NCI-H2196 treated with DMSO at 0.1 percent for 48 hours (cell line): ENCODE data around the gene FAM13C.
A peak's percentile ranks its signal among the peaks of the same experiment; 100 is the strongest.

Experiments
- DNase-seq: peaks from one replicate; lab custom pipeline; 2025; ENCODE audit not compliant: unreplicated experiment; lab: John Stamatoyannopoulos, UW

Gene FAM13C

DNA sequence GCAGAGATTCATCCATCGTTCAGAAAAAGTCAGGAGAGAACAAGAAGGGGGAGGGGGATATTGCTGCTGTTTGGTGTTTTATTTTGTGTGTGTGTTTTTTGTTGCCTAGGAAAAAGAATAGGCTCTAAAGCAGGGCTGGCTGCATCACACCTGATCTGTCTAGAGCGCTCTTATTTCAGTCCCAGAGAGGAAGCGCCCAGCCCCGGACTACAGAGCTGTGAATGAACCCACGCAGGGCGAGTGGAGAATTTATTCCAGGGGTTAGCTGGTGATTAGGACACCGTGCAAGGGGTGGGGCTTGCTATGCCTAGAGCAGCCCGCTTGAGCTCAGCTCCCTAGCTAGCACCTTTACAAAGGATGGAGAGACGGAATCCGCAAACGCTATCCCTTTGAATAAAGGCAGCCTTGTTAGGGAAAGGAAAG lies 621 bp upstream of the FAM13C start:
- DNase-seq: peak; percentile 18

DNA sequence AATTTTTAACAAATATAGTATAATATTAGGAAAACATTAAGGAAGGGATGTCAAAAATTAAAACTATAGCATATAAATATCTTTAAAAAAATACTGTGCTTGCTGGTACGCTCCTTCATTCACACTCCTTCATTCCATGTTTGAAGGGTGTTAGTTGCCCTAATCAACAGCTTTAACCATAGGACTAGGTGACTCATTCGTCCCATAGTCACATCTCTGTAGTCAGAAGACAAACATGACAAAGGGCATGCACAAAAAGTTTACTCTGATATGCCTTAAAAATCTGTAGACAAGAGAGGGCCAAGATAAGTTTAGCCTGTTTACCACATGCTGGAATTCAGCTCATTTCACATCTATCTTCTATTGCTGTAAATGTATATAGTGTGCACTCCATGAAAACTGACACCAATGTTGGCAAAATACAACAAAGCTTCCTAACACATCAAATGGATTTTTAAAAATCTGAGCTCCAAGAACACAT lies 646 bp downstream of the FAM13C start:
- no peak for DNase-seq

GRCh38 chr10:59360605-59361405 lies 1.5 kb downstream of the FAM13C start:
- no peak for DNase-seq

- no peak for DNase-seq
These were observed 3.8 kb downstream of the FAM13C start for GRCh38 chr10:59358576-59358975.

DNA sequence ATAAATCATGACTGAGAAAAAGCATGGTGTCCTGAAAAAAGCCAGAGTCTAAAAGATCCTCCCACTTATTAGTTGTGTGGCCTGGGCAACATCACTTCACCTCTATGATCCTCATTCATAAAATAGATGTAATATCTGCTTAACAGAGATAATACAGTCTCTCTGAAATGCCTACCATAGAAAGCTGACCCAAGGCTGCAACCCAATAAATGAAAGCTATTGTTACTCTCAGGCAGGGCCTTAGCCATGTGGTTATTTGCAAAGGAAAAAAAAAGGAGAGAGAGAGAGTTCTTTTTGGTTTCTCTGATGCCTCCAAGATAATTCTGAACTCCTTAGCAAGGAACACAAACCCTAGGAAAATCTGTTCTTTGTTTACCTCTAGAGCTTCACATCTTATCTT lies 7.9 kb downstream of the FAM13C start:
- DNase-seq: no peak

DNA sequence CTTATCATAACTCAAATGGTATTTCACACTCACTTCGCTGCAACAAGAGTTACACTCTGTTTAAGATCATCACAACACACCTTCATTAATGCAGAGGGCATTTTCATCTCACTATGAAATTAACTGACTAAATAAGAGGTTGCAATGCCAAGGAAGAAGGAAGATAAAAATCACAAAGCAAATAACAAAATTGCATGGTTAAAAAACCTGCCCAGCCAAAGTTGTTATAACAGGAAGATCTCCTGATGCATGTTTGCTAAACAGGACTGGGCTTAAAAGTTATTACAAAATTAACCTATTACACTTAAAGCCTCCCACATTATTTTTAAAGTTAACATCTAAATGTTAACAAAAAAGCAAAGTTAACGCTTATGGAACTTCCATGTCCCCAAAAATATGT lies 11.8 kb downstream of the FAM13C start:
- DNase-seq: no peak

GRCh38 chr10:59346321-59346720 lies 16.0 kb downstream of the FAM13C start:
- DNase-seq: no peak

DNA sequence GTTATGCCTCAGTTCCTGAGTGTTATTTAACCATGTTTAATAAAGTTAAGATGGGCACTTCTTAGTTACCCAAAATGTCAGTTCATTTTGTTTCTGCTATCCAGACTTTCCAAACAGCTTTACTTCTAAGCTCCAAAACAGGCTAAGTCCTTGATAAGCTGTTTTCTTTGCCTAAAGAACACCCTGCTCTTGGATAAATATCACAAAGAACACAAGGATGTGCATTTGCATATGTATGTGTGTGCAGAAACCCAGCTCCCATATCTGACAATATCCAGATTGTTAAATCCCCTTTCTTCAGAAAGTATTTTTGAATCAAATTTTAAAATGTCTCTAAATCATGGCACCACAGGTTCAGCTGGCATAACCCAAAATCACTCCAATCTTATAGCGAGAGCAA lies 19.6 kb downstream of the FAM13C start:
- no peak for DNase-seq

DNA sequence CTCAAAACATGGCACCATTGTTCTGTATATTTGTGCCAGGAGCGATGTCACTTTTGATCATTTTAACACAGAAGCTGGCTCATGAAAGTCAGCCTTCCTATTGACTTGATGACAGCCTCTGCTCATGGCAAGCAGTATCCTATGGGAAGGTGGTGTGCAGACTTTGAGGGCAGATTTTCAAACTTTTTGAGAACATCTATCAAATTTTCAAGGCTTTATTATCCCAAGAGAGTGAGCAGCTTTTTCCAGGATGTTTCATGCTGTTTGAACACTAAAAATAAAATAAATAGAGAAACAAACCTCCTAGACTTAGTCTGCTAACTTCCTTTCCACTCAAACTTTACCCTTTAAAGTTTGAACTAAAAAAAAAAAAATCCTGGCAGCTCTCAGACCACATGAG lies 20.3 kb downstream of the FAM13C start:
- no peak for DNase-seq

GRCh38 chr10:59340285-59340684 lies 22.1 kb downstream of the FAM13C start:
- no peak for DNase-seq

- DNase-seq: no peak
These were observed 23.0 kb downstream of the FAM13C start for GRCh38 chr10:59339351-59339750.

DNA sequence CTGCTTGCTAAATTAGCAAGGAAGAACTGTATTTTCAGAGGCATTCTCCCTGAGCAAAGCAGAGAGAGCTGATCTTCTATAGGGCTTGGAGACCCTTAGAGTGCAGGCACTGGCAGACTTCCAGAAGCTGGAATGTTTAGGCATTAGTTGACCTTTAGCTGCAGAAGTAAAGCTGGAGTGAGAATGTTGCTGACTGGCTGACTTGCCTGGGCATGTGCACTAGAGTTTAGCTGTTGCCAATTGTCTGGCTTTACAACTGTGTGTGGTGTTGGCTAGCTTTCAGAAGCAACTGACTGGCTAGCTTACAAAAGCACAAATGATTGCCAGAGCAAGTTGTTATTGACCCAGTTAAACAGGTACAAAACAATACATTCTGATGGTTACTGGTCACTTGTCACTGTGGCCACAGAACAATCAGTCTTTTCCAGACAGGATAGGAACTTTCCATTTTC lies 25.1 kb downstream of the FAM13C start:
- DNase-seq: peak; percentile 28

DNA sequence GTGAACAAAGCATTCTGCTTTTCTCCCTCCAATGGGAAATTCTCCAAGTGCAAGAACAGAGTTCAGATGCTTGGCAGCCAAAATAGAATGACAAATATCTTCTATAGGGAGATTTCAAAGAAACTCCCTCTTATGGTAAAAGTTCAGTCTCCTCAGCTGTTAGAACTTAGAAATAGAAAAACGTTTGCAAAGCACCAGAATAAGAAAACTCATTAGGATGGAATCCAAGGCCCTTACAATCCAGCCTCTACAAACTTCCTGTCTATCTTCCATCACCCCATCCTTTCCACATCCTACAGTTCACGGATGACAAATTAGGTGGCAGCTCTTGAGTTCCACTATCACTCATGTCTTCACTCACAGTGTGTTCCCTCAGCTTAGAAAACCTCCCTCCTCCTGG lies 25.7 kb downstream of the FAM13C start:
- DNase-seq: no peak

DNA sequence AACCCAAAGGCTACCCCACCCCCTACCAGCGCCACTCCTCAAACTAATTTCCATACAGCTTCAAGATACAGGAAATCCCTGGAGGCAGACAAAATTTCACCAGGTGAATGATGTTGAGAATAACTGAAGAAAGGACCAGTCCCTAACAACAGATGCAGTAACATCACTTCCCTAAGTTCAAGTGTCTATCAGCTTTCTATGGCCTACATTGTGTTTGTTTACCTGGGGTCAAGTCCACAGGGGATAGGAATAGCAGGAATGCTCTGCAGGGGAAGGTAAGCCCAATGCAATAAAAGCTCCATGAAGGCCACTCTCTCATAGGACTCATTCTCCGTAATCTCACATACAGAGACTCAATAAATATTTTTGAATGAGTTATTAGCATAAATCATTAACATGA lies 26.9 kb downstream of the FAM13C start:
- DNase-seq: no peak

- DNase-seq: no peak
These were observed 28.6 kb downstream of the FAM13C start for GRCh38 chr10:59333701-59334100.

- DNase-seq: no peak
These were observed 29.8 kb downstream of the FAM13C start for GRCh38 chr10:59332581-59332980.

- DNase-seq: no peak
These were observed 30.7 kb downstream of the FAM13C start for GRCh38 chr10:59331661-59332060.

DNA sequence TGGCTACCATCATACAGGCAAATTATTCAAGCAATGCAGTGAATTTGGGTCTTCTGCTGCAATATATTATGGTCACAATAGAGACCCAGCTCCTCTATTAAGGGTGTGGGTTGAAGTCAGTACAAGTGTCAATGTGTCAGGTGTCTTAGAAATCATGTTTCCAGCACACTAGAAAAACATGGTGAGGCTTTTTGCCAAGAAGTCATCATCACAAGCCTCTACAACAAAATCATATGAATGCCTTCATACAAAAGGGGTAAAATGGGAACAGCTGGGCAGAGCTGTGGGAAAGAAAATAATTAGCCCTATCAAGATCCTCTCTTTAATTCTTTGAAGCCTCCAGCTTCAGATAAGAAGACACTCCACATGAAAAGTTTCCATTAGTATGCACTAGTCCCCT lies 37.2 kb downstream of the FAM13C start:
- no peak for DNase-seq

- no peak for DNase-seq
These were observed 37.8 kb downstream of the FAM13C start for GRCh38 chr10:59324597-59324996.

DNA sequence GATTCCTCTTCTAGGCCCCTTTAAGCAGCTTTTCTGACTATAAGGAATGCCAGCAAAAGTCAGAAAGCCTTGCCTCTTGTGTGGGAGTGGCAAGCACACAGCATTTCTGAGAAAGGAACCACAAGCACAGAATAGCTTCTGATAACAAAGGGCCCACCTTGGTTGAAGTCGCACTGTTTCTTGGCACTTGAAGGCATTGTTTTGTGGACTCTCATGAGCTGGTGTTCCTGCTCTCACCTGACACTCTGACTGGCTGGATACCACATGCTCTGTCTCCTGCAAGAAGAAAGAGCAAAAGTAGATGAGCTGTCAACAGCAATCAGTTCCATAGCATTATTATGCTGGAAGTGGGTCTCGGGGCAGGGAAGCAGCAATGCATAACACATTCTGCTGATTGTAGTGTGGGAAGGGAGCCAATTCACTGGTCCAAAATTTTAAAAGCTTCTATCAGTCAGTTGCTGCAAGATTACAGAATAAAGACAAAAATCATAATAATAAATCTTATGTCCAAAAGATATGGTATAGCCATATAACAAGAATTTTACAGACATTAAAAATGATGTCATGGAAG lies 38.4 kb downstream of the FAM13C start:
- no peak for DNase-seq

GRCh38 chr10:59323036-59323459 lies 39.3 kb downstream of the FAM13C start:
- peak; percentile 50 for DNase-seq

- no peak for DNase-seq
These were observed 40.2 kb downstream of the FAM13C start for GRCh38 chr10:59322131-59322530.

DNA sequence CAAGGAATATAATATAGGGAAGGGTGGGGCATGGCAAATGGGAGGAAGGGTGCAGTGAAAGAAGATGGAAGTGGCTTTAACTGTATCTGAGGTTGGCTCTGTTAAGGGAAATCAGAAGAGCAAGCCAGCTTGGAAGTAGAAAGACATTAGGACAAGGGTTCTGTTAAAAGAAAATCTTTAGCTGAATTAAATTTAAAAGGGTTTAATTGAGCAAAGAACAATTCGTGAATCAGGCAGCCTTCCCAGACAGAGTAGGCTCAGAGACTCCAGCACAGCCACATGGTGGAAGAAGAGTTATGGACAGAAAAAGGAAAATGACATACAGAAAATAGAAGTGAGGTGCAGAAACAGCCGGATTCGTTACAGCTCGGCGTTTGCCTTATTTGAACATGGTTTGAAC lies 42.0 kb downstream of the FAM13C start:
- DNase-seq: no peak
